Urinary bladder (tissue), 4 donors: ENCODE data around the gene GABRR2. TPM values are rescaled to one million over a fixed set of nuclear protein-coding genes. Genes with fewer than 3 reads are reported as not detected.

Experiments
- DNase-seq: peaks from one replicate; pipeline ENCODE4 v3.0.0-alpha.2; 2015; ENCODE audit errors: extremely low spot score
- H3K27ac ChIP-seq: one replicate; pipeline ENCODE4 v1.5.1; 2013; ENCODE audit warnings: low read depth, mild to moderate bottlenecking, moderate library complexity
- H3K36me3 ChIP-seq: one replicate; pipeline ENCODE4 v1.6.1; 2013; ENCODE audit warnings: mild to moderate bottlenecking, moderate library complexity; ENCODE audit not compliant: insufficient read depth
- H3K4me1 ChIP-seq: one replicate; pipeline ENCODE4 v1.6.1; 2013; ENCODE audit warnings: mild to moderate bottlenecking, moderate library complexity; ENCODE audit not compliant: insufficient read depth
- H3K4me3 ChIP-seq: one replicate; pipeline ENCODE4 v1.5.1; 2013; ENCODE audit warnings: low read depth, low read length
- WGBS: extraction: QIAGEN DNeasy Blood & Tissue Kit; methylation state at CpG from one replicate; pipeline ENCODE4 v1.1.7; 2013; 5-methylcytosine and 5-hydroxymethylcytosine counted together
- polyA plus RNA-seq: library from polyadenylated mRNA; stranded (reverse); fragments of 200-250 nt; gene quantifications from one replicate; pipeline ENCODE4 v1.2.3, GENCODE V29; 2013
- total RNA-seq: library from RNA; depleted of rRNA; stranded (reverse); fragments of >200 nt; gene quantifications from one replicate; pipeline ENCODE4 v1.2.3, GENCODE V29; 2014
- donor health status: healthy with polysubstance abuse.
- donor health status: healthy.

Gene GABRR2
- total and polyA plus RNA-seq, 2 donors = 0.66 to 1.1 TPM

DNA sequence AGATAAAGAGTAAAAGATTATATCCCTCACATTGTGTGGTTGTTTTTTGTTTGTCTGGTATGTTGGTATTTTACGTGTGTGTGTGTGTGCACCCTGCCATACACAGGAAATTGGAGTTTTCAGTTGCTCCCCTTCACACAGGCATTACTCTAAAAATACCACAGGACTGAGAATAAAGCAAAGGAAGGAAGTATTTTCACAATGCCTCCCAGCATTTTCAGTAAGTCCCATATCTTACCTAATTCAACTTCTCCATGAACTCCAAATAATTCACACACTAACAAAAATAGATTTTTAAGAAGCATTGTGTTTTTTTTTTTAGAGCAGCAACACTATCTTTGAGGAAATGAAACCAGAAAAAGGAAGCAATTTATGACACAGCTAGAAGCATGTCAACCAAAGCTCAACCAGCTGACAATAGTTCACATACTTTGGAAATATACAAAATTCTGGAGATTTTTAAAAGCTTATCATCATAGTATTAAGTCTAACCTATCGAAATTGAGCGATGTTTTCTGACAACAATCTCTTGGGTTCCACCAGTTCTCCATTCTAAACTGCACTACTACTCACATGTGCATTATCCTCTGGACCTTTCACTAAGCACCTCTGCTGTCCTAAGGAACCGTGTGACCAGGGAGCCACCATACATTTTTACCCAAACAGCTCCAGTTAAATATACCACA is 35.3 kb upstream of the GABRR2 start:
- H3K4me1 ChIP-seq = no peaks in the 10 kb centered on the region
- no peak overlapping the region for H3K27ac ChIP-seq
- no peak overlapping the region for H3K4me3 ChIP-seq
- 49% methylated on average over 4 of the region's 4 CpGs for WGBS
- no peaks in the 10 kb centered on the region for H3K36me3 ChIP-seq
- DNase-seq = no peak

DNA sequence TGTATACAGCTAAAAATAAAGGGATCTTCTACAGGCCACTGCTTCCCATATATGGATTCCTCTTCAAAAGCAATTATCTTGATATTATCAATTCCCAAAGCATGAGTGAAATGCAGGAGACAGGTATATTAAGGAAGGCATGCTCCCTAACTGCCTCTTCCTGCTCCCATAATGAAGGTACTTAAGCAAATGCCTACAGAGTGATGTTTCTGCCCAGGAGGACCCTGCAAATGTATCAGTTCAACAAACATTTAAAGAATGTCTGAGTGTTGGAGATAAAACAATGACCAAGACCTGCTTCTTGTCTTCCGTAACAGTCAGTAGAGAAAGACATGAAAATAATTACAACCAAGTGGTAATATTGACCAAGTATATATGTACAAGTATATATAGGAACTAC is 33.3 kb upstream of the GABRR2 start:
- no peak for DNase-seq
- WGBS = 95% methylated on average over 1 of the region's 1 CpG
- Histone ChIP-seq H3K4me1 (peaks cover 2% of the 10 kb centered on the region), H3K36me3 (no peaks in the 10 kb centered on the region), H3K4me3 (no peak overlapping the region), H3K27ac (no peak overlapping the region)

GRCh38 chr6:89347825-89348224 is 32.7 kb upstream of the GABRR2 start:
- WGBS = 89% methylated on average over 2 of the region's 2 CpGs
- no peak for DNase-seq

DNA sequence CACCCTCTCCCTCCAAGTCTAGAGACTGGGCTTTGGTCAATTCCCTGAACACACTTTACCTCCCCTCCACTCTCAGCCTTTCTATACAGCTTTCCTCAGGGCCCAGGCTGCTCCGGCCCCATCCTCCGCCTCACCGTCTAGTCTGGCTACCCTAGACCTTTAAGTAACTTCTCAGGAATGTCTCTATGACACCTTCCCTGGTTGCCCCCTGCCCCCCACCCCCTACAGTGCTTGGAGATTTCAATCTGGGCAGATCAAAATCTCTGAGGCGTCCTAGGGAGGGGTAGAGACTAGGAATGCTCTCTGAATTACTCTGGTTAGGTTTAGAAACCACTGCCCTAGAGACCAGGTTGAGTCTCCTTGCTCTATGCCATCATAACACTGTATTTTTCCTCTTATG is 31.3 kb upstream of the GABRR2 start:
- no peak for DNase-seq
- no peak overlapping the region for H3K27ac ChIP-seq
- peaks cover 2% of the 10 kb centered on the region for H3K4me1 ChIP-seq
- H3K4me3 ChIP-seq = no peak overlapping the region
- WGBS = 86% methylated on average over 4 of the region's 4 CpGs
- H3K36me3 ChIP-seq = no peaks in the 10 kb centered on the region

More at GRCh38 chr6:89347825-89348224, 32.7 kb upstream of the GABRR2 start:
- Histone ChIP-seq H3K4me3 (no peak overlapping the region), H3K27ac (no peak overlapping the region), H3K36me3 (no peaks in the 10 kb centered on the region), H3K4me1 (peaks cover 2% of the 10 kb centered on the region)

DNA sequence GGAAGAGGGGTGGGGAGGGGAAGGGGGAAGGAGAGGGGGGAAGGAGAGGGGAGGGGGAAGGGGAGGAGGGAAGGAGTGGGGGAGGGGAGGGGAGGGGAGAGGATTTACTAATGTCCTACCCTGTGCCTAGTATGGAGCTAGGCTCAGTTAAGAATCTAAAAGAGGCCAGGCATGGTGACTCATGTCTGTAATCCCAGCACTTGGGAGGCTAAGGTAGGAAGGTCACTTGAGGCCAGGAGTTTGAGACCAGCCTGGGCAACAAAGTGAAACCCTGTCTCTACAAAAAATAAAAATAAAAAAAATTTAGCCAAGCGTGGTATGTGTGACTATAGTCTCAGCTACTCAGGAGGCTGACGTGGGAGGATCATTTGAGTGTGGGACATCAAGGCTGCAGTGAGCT is 24.5 kb upstream of the GABRR2 start:
- no peak overlapping the region for H3K4me3 ChIP-seq
- no peaks in the 10 kb centered on the region for H3K36me3 ChIP-seq
- H3K4me1 ChIP-seq = no peaks in the 10 kb centered on the region
- 92% methylated on average over 2 of the region's 2 CpGs for WGBS
- DNase-seq = no peak
- no peak overlapping the region for H3K27ac ChIP-seq

GRCh38 chr6:89335164-89335563 is 20.1 kb upstream of the GABRR2 start:
- H3K36me3 ChIP-seq = no peaks in the 10 kb centered on the region
- no peak overlapping the region for H3K27ac ChIP-seq
- H3K4me3 ChIP-seq = no peak overlapping the region
- no peaks in the 10 kb centered on the region for H3K4me1 ChIP-seq
- DNase-seq = no peak
- WGBS = 84% methylated on average over 3 of the region's 3 CpGs

- WGBS = 96% methylated on average over 1 of the region's 1 CpG
- no peaks in the 10 kb centered on the region for H3K4me1 ChIP-seq
- DNase-seq = no peak
- H3K27ac ChIP-seq = no peak overlapping the region
- H3K36me3 ChIP-seq = no peaks in the 10 kb centered on the region
- H3K4me3 ChIP-seq = no peak overlapping the region
Observed at GRCh38 chr6:89330910-89331309, 15.8 kb upstream of the GABRR2 start.

GRCh38 chr6:89328976-89329375 is 13.9 kb upstream of the GABRR2 start:
- Histone ChIP-seq H3K27ac (no peak overlapping the region), H3K36me3 (no peaks in the 10 kb centered on the region), H3K4me1 (no peaks in the 10 kb centered on the region), H3K4me3 (no peak overlapping the region)
- 87% methylated on average over 1 of the region's 1 CpG for WGBS
- DNase-seq = no peak

DNA sequence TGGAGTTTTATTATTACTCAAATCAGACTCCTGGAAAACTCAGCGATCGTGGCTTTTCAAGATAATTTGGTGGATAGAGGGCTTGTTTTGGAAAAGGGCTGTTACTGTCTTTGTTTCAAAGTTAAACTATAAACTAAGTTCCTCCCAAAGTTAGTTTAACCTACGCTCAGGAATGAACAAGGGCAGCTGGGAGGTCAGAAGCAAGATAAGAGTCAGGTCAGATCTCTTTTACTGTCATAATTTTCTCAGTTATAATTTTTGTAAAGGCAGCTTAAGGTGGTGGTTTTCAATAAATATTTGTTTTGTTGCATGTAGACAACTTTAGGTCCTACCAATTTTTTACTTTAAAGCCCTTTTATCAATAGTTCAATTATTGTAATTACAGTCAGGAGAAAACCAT is 9.2 kb upstream of the GABRR2 start:
- no peaks in the 10 kb centered on the region for H3K4me1 ChIP-seq
- H3K36me3 ChIP-seq = no peaks in the 10 kb centered on the region
- H3K27ac ChIP-seq = no peak overlapping the region
- WGBS = 85% methylated on average over 3 of the region's 3 CpGs
- DNase-seq = no peak
- no peak overlapping the region for H3K4me3 ChIP-seq

DNA sequence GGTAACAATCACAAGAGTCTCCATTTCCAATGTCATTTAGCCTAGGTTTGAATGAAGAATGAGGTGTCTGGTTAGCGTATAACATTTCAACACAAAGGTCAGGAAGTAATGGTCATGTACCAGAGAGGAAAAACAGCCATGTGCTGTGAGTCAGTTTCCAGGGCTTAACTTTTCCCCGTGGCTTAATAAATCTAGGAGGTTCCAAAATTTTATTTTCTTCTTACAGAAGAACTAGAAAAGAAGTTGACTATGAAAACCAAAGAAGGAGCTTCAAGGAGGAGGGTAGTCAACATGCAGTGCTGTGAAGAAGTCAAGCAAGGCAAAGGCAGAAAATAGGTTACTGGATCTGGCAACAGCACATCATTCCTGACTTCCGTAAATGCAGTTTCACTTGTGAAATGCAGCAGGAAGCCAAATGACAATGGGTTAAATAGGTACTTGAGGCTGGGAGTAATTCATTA is 8.4 kb upstream of the GABRR2 start:
- no peak for DNase-seq
- H3K4me1 ChIP-seq = no peaks in the 10 kb centered on the region
- H3K36me3 ChIP-seq = no peaks in the 10 kb centered on the region
- 61% methylated on average over 3 of the region's 3 CpGs for WGBS
- no peak overlapping the region for H3K4me3 ChIP-seq
- H3K27ac ChIP-seq = no peak overlapping the region

DNA sequence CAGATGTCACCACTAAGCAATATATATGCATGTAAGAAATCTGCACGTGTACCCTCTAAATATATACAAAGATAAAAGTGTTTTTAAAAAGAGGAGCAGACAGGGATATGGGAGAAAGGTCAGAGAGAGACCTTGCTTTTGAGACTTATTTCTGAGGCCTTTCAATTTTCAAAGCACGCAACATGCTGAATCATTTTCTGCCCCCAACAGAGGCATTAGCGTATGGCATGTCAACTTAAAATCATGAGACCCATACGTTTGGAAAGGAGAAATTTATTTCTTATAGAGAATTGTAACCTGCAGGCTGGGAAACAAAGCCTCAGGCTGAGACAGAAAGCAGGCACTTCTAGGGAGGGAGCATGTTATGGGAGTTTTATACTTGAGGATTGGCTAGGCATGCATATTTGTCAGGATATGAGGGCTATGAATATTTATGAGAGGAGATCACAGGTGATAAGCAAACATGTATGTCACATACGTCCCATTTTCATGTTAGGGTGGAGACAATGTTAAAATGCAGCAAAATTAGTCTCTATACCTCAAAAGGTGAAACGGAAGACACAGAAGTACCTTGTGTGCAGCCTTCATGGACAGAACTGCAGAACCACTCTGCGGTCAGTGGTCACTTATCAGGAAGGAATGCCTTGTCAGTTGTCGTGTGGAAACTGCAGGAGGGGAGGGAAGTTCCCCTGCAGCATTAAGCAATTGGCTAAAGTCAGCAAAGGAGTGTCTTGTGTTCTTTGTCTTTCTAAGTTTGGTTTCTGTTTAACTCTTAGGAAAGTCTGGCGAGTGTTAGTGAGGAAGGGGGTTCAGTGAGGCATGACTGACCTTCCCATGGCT is 6.3 kb upstream of the GABRR2 start:
- no peak for DNase-seq
- H3K4me3 ChIP-seq = no peak overlapping the region
- H3K27ac ChIP-seq = no peak overlapping the region
- 81% methylated on average over 9 of the region's 9 CpGs for WGBS
- H3K36me3 ChIP-seq = no peaks in the 10 kb centered on the region
- H3K4me1 ChIP-seq = no peaks in the 10 kb centered on the region

GRCh38 chr6:89320012-89320559 is 5.0 kb upstream of the GABRR2 start:
- WGBS = 96% methylated on average over 6 of the region's 6 CpGs
- DNase-seq = no peak
- Histone ChIP-seq H3K36me3 (no peaks in the 10 kb centered on the region), H3K27ac (no peak overlapping the region), H3K4me3 (no peak overlapping the region), H3K4me1 (no peaks in the 10 kb centered on the region)

DNA sequence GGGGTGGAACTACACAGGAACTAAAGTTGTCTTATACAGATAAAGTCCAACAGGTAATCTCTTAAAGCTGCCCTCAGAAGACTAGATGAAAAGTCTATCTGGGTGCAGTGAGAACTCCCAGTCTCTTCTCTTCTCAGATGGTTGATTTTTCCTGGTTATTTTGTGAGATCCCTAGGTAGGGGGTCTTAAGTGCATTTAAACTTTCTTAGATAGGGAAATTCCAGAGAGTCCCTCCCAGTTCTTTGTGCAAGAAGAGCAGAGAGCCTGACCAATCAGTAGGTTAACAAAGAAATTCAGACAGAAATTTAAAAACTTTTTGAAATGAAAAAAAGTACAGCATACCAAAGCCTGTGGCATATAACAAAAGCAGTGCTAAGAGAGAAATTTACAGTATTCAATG is 2.0 kb upstream of the GABRR2 start:
- no peak for DNase-seq
- no peak overlapping the region for H3K27ac ChIP-seq
- H3K36me3 ChIP-seq = no peaks in the 10 kb centered on the region
- H3K4me1 ChIP-seq = no peaks in the 10 kb centered on the region
- H3K4me3 ChIP-seq = no peak overlapping the region

DNA sequence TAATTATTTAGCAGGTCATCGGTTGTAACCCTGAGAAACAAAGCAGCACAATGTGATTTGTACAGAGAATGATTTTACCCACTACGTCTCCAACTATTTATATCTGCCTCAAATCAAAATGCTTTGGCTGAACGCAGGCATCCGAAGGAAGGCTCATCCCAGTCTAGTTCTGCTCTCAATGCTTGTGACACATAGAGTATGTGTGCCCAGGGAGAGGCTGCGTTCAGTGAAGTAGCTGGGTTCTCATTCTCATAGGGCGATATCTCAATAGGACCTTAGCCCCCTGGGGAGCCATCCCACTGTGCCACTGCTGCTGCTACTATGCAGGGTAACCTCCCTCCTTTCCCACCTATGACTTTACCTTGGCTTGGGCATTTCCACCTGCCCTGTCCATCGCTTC is 407 bp downstream of the GABRR2 start:
- Histone ChIP-seq H3K4me1 (no peaks in the 10 kb centered on the region), H3K4me3 (no peak overlapping the region), H3K36me3 (no peaks in the 10 kb centered on the region), H3K27ac (no peak overlapping the region)
- 88% methylated on average over 7 of the region's 7 CpGs for WGBS
- DNase-seq = no peak
